ENCODE results near the gene NKAIN2. TPM values are rescaled to one million over a fixed set of nuclear protein-coding genes. Genes with fewer than 3 reads are reported as not detected.

Gene NKAIN2
- total RNA-seq, 1 experiment from 2014 or later: not detected

- no peaks in the 10 kb centered on the region for H3K36me3 Mint-ChIP-seq (ENCODE audit: insufficient read depth, unreplicated experiment)
- no peaks in the 10 kb centered on the region for H3K27me3 Mint-ChIP-seq (ENCODE audit: unreplicated experiment)
- H3K4me3 Mint-ChIP-seq (ENCODE audit: low read depth, unreplicated experiment): no peak overlapping the region
- DNase-seq: no peak
- BruUV-seq (replicated peaks): no TSS peak
- CTCF ChIA-PET: no interaction called here
- TF ChIP-seq, protein P1, sequence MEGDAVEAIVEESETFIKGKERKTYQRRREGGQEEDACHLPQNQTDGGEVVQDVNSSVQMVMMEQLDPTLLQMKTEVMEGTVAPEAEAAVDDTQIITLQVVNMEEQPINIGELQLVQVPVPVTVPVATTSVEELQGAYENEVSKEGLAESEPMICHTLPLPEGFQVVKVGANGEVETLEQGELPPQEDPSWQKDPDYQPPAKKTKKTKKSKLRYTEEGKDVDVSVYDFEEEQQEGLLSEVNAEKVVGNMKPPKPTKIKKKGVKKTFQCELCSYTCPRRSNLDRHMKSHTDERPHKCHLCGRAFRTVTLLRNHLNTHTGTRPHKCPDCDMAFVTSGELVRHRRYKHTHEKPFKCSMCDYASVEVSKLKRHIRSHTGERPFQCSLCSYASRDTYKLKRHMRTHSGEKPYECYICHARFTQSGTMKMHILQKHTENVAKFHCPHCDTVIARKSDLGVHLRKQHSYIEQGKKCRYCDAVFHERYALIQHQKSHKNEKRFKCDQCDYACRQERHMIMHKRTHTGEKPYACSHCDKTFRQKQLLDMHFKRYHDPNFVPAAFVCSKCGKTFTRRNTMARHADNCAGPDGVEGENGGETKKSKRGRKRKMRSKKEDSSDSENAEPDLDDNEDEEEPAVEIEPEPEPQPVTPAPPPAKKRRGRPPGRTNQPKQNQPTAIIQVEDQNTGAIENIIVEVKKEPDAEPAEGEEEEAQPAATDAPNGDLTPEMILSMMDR (IDR thresholded peaks at IDR 0.05; ENCODE audit: unreplicated experiment): no peak
- H3K27ac Mint-ChIP-seq (ENCODE audit: unreplicated experiment): no peak overlapping the region
- no peaks in the 10 kb centered on the region for H3K9me3 Mint-ChIP-seq (ENCODE audit: low read depth, unreplicated experiment)
- intact Hi-C loops (cut with micrococcal nuclease; ENCODE audit: unreplicated experiment): no loop called here
- peaks cover 16% of the 10 kb centered on the region for H3K4me1 Mint-ChIP-seq (ENCODE audit: low read depth, unreplicated experiment)
These were observed 124.9 kb downstream of the NKAIN2 start for GRCh38 chr6:123928529-123928928.

DNA sequence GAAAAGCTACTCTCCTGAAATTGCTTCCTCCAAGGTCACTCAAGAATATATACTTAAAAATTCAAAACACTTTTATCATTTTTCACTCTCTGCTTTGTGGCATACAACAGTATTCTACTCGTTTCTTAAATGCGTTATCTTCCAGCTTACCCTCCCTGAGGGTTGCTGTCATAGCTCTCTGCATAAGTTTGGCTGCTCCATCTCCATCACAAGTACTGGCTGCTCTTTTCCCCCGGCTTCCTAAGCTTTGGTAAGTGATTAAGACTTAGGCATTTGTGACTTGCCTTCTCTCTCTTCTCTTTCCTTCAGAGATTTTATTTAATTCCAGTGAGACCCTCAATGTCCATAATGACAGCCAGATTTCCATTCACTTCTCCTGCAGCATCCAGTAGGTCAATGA is 128.3 kb downstream of the NKAIN2 start:
- CTCF ChIA-PET: interaction anchor here (0.7 kb wide), 1 partner anchor 293 kb away, joined by 4 read pairs; no protein-coding TSS in a partner anchor
- no peak for DNase-seq
- H3K27ac Mint-ChIP-seq (ENCODE audit: unreplicated experiment): no peak overlapping the region
- H3K36me3 Mint-ChIP-seq (ENCODE audit: insufficient read depth, unreplicated experiment): no peaks in the 10 kb centered on the region
- no TSS peak for BruUV-seq (replicated peaks)
- intact Hi-C loops (cut with micrococcal nuclease; ENCODE audit: unreplicated experiment): no loop called here
- TF ChIP-seq, protein P1 (IDR thresholded peaks at IDR 0.05; ENCODE audit: unreplicated experiment): no peak
- H3K4me1 Mint-ChIP-seq (ENCODE audit: low read depth, unreplicated experiment): no peaks in the 10 kb centered on the region
- no peaks in the 10 kb centered on the region for H3K9me3 Mint-ChIP-seq (ENCODE audit: low read depth, unreplicated experiment)
- no peak overlapping the region for H3K4me3 Mint-ChIP-seq (ENCODE audit: low read depth, unreplicated experiment)
- H3K27me3 Mint-ChIP-seq (ENCODE audit: unreplicated experiment): no peaks in the 10 kb centered on the region

- no peak overlapping the region for H3K27ac Mint-ChIP-seq (ENCODE audit: unreplicated experiment)
- intact Hi-C loops (cut with micrococcal nuclease; ENCODE audit: unreplicated experiment): no loop called here
- CTCF ChIA-PET: no interaction called here
These were observed 136.9 kb downstream of the NKAIN2 start for GRCh38 chr6:123940551-123940950.

GRCh38 chr6:123941855-123942254 is 138.2 kb downstream of the NKAIN2 start:
- TF ChIP-seq, protein P1 (IDR thresholded peaks at IDR 0.05; ENCODE audit: unreplicated experiment): no peak
- CTCF ChIA-PET: no interaction called here
- Mint-ChIP-seq H3K27ac (ENCODE audit: unreplicated experiment) (no peak overlapping the region), H3K36me3 (ENCODE audit: insufficient read depth, unreplicated experiment) (no peaks in the 10 kb centered on the region), H3K4me1 (ENCODE audit: low read depth, unreplicated experiment) (no peaks in the 10 kb centered on the region), H3K27me3 (ENCODE audit: unreplicated experiment) (no peaks in the 10 kb centered on the region), H3K9me3 (ENCODE audit: low read depth, unreplicated experiment) (no peaks in the 10 kb centered on the region), H3K4me3 (ENCODE audit: low read depth, unreplicated experiment) (no peak overlapping the region)
- BruUV-seq (replicated peaks): no TSS peak
- DNase-seq: no peak
- intact Hi-C loops (cut with micrococcal nuclease; ENCODE audit: unreplicated experiment): no loop called here

More at GRCh38 chr6:123940551-123940950, 136.9 kb downstream of the NKAIN2 start:
- no peaks in the 10 kb centered on the region for H3K9me3 Mint-ChIP-seq (ENCODE audit: low read depth, unreplicated experiment)
- BruUV-seq (replicated peaks): no TSS peak
- H3K27me3 Mint-ChIP-seq (ENCODE audit: unreplicated experiment): no peaks in the 10 kb centered on the region
- DNase-seq: no peak
- TF ChIP-seq, protein P1 (IDR thresholded peaks at IDR 0.05; ENCODE audit: unreplicated experiment): no peak
- no peaks in the 10 kb centered on the region for H3K36me3 Mint-ChIP-seq (ENCODE audit: insufficient read depth, unreplicated experiment)
- no peak overlapping the region for H3K4me3 Mint-ChIP-seq (ENCODE audit: low read depth, unreplicated experiment)
- no peaks in the 10 kb centered on the region for H3K4me1 Mint-ChIP-seq (ENCODE audit: low read depth, unreplicated experiment)

All from Calu3 (cell line).